Vagina (tissue), 2 donors: ENCODE results near the gene NPDC1.

Experiments
- POLR2A ChIP-seq, 2 donors: fragments of 450-650 bp; IDR thresholded peaks; one replicate each; pipeline ENCODE4 v1.6.1; 2017; ENCODE audit warnings: antibody characterized with exemption in 2 of 2, mild to moderate bottlenecking in 2 of 2, moderate library complexity in 2 of 2
- POLR2AphosphoS5 ChIP-seq, 2 donors: sonication (generic); formaldehyde crosslinking; IDR thresholded peaks; one replicate each; pipeline ENCODE4 v1.9.0; 2017; ENCODE audit warnings: antibody characterized with exemption in 2 of 2, mild to moderate bottlenecking in 2 of 2, low read depth in 1 of 2; ENCODE audit not compliant: insufficient read depth in 1 of 2

DNA sequence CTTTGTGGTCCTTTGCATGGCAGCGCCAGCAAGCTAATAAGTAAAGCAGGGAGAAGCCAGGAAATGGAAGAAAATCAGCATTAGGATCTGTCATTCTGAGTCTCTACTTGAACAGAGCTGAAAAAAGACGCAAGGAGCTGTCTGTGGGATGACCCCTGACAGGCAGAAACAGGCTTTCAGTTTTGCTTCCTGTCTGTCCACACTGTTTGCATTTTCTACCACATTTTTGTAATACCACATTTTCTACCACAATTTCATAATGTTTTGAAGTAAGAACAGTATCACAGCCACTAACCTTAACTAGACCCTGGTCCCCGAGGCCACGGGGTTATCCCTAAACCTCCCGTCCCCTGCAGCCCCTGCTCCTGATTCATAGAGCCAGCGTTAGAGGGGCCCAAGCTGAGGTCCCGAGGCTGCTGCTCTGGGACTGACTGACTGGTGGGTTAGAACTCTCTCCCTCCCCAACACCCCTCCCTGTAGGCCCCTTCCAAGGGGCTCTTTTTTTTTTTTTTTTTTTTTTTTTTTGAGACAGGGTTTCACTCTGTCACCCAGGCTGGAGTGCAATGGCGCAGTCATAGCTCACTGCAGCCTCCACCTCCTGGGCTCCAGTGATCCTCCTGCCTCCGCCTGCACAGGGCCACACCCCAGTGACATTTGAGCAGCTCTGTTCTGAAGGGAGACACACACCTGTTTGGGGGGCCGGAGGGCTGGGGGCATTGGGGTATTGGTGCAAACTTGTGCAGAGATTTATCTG lies 45.6 kb downstream of the NPDC1 start:
- TF ChIP-seq POLR2AphosphoS5 (IDR thresholded peaks at IDR 0.05; ENCODE audit: insufficient read depth in 1 of 2, low read depth in 1 of 2): no peak
- no peak for TF ChIP-seq POLR2A (IDR thresholded peaks at IDR 0.05)
